Type B pancreatic cell (in vitro differentiated cells): ENCODE data around the gene CRY1. TPM values are rescaled to one million over a fixed set of nuclear protein-coding genes. Genes with fewer than 3 reads are reported as not detected.

ENCODE experiments used
- DNase-seq: peaks from one replicate; pipeline ENCODE4 v3.0.0; 2021; ENCODE audit warnings: mixed read lengths; ENCODE audit not compliant: unreplicated experiment; ENCODE audit errors: extremely low spot score
- H3K27ac Mint-ChIP-seq: 2 replicates; pipeline ENCODE4 v1.8.0; 2021; ENCODE audit warnings: mild to moderate bottlenecking, mixed read lengths
- H3K27me3 Mint-ChIP-seq: 2 replicates; pipeline ENCODE4 v1.8.0; 2021; ENCODE audit warnings: mixed read lengths
- H3K36me3 Mint-ChIP-seq: 2 replicates; pipeline ENCODE4 v1.8.0; 2021; ENCODE audit warnings: mixed read lengths
- H3K4me1 Mint-ChIP-seq: one replicate; pipeline ENCODE4 v1.8.0; 2021; ENCODE audit warnings: mixed read lengths; ENCODE audit not compliant: unreplicated experiment
- H3K4me3 Mint-ChIP-seq: 2 replicates; pipeline ENCODE4 v1.8.0; 2021; ENCODE audit warnings: mild to moderate bottlenecking, mixed read lengths
- H3K9me3 Mint-ChIP-seq: 2 replicates; pipeline ENCODE4 v1.8.0; 2021; ENCODE audit warnings: mixed read lengths
- CTCF ChIP-seq: fragments of 200-600 bp; sonication (generic); conservative IDR thresholded peaks from 2 replicates; pipeline ENCODE4 v1.5.0; 2021; ENCODE audit warnings: antibody characterized with exemption, mild to moderate bottlenecking
- total RNA-seq: library from RNA; stranded (reverse); gene quantifications from 2 replicates; pipeline ENCODE4 v1.2.1, GENCODE V29; 2021; ENCODE audit warnings: low replicate concordance

The CRY1 gene
- total RNA-seq, 1 donor from 2014 or later, result 23.9 TPM

- H3K27me3 Mint-ChIP-seq, result no peaks in the 10 kb centered on the region
- peak; percentile 91 for TF ChIP-seq CTCF
- no peaks in the 10 kb centered on the region for H3K9me3 Mint-ChIP-seq
- no peak overlapping the region for H3K4me3 Mint-ChIP-seq
- DNase-seq, result no peak
- H3K27ac Mint-ChIP-seq, result no peak overlapping the region
- H3K4me1 Mint-ChIP-seq, result no peaks in the 10 kb centered on the region
- H3K36me3 Mint-ChIP-seq, result peaks cover 3% of the 10 kb centered on the region
Measured at GRCh38 chr12:107091989-107092641, 1.2 kb downstream of the CRY1 start.

- Mint-ChIP-seq H3K4me1 (no peaks in the 10 kb centered on the region), H3K27me3 (no peaks in the 10 kb centered on the region), H3K4me3 (no peak overlapping the region), H3K36me3 (peaks cover 3% of the 10 kb centered on the region), H3K9me3 (no peaks in the 10 kb centered on the region), H3K27ac (no peak overlapping the region)
- no peak for TF ChIP-seq CTCF
- DNase-seq, result no peak
Measured at GRCh38 chr12:107091381-107091780, 2.0 kb downstream of the CRY1 start.

- Mint-ChIP-seq H3K27ac (no peak overlapping the region), H3K4me3 (no peak overlapping the region)
- TF ChIP-seq CTCF, result no peak
Measured at GRCh38 chr12:107090711-107091110, 2.6 kb downstream of the CRY1 start.

GRCh38 chr12:107088912-107089311, 4.4 kb downstream of the CRY1 start:
- Mint-ChIP-seq H3K27ac (no peak overlapping the region), H3K27me3 (no peaks in the 10 kb centered on the region)
- no peak for TF ChIP-seq CTCF

More at GRCh38 chr12:107090711-107091110, 2.6 kb downstream of the CRY1 start:
- no peak for DNase-seq
- H3K36me3 Mint-ChIP-seq, result peaks cover 8% of the 10 kb centered on the region
- no peaks in the 10 kb centered on the region for H3K4me1 Mint-ChIP-seq
- no peaks in the 10 kb centered on the region for H3K9me3 Mint-ChIP-seq
- H3K27me3 Mint-ChIP-seq, result no peaks in the 10 kb centered on the region

GRCh38 chr12:107086314-107086713, 7.0 kb downstream of the CRY1 start:
- peaks cover 15% of the 10 kb centered on the region for H3K36me3 Mint-ChIP-seq
- no peak for TF ChIP-seq CTCF
- H3K27ac Mint-ChIP-seq, result no peak overlapping the region
- H3K27me3 Mint-ChIP-seq, result no peaks in the 10 kb centered on the region
- H3K4me3 Mint-ChIP-seq, result no peak overlapping the region
- no peak for DNase-seq
- H3K4me1 Mint-ChIP-seq, result no peaks in the 10 kb centered on the region
- peaks cover 6% of the 10 kb centered on the region for H3K9me3 Mint-ChIP-seq

More at GRCh38 chr12:107088912-107089311, 4.4 kb downstream of the CRY1 start:
- Mint-ChIP-seq H3K4me1 (no peaks in the 10 kb centered on the region), H3K4me3 (no peak overlapping the region), H3K9me3 (no peaks in the 10 kb centered on the region), H3K36me3 (peaks cover 11% of the 10 kb centered on the region)
- no peak for DNase-seq
